Left lobe of liver (tissue), 2 donors: ENCODE measurements around the gene ACOXL. TPM values are rescaled to one million over a fixed set of nuclear protein-coding genes. Genes with fewer than 3 reads are reported as not detected.
A peak's percentile ranks its signal among the peaks of the same experiment; 100 is the strongest.

Experiments
- ATAC-seq: fragments of 200-7000 bp; cut with Tn5 transposase; one replicate; pipeline ENCODE4 v1.9.1; 2020; ENCODE audit warnings: mild to moderate bottlenecking, moderate library complexity
- DNase-seq: peaks from one replicate; pipeline ENCODE4 v3.0.0-alpha.2; 2020; ENCODE audit warnings: low spot score
- total RNA-seq: library from RNA; stranded (reverse); gene quantifications from one replicate; pipeline ENCODE4 v1.2.1, GENCODE V29; 2021
- donor health status: DM: no; HTN: no; CAD: no; lungs with moderate emphysema.
- donor health status: DM: no; HTN: yes; CAD: no.

Gene ACOXL
- total RNA-seq, 1 donor from 2014 or later: not detected

- ATAC-seq (no peak), DNase-seq (no peak)
Observed at GRCh38 chr2:111145103-111145760, 412.9 kb downstream of the ACOXL start.

GRCh38 chr2:111145951-111146350 is 413.6 kb downstream of the ACOXL start:
- DNase-seq (no peak), ATAC-seq (no peak)

- ATAC-seq (no peak), DNase-seq (no peak)
Observed at GRCh38 chr2:111148225-111148873, 416.0 kb downstream of the ACOXL start.

- no peak for ATAC-seq
Observed at GRCh38 chr2:111148925-111149324, 416.6 kb downstream of the ACOXL start.

GRCh38 chr2:111149882-111150455 is 417.6 kb downstream of the ACOXL start:
- ATAC-seq: no peak

More at GRCh38 chr2:111148925-111149324, 416.6 kb downstream of the ACOXL start:
- no peak for DNase-seq

GRCh38 chr2:111154758-111155157 is 422.4 kb downstream of the ACOXL start:
- no peak for ATAC-seq
- no peak for DNase-seq

More at GRCh38 chr2:111149882-111150455, 417.6 kb downstream of the ACOXL start:
- DNase-seq: no peak

- DNase-seq: no peak
- peak; percentile 40 for ATAC-seq
Observed at GRCh38 chr2:111155610-111156009, 423.2 kb downstream of the ACOXL start.

- DNase-seq (no peak), ATAC-seq (no peak)
Observed at GRCh38 chr2:111156529-111156928, 424.2 kb downstream of the ACOXL start.

GRCh38 chr2:111157071-111157661 is 424.8 kb downstream of the ACOXL start:
- DNase-seq (no peak), ATAC-seq (no peak)

- ATAC-seq (no peak), DNase-seq (no peak)
Observed at GRCh38 chr2:111157798-111158197, 425.4 kb downstream of the ACOXL start.

GRCh38 chr2:111159641-111160040 is 427.3 kb downstream of the ACOXL start:
- ATAC-seq: no peak
- no peak for DNase-seq

- ATAC-seq (no peak), DNase-seq (no peak)
Observed at GRCh38 chr2:111160758-111161157, 428.4 kb downstream of the ACOXL start.

- DNase-seq (peak; percentile 93), ATAC-seq (peak; percentile 92)
Observed at GRCh38 chr2:111161971-111162370, 429.6 kb downstream of the ACOXL start.

GRCh38 chr2:111162718-111163331 is 430.5 kb downstream of the ACOXL start:
- DNase-seq (no peak), ATAC-seq (peak; percentile 15)

GRCh38 chr2:111164078-111164477 is 431.7 kb downstream of the ACOXL start:
- DNase-seq (no peak), ATAC-seq (no peak)

GRCh38 chr2:111165084-111165483 is 432.7 kb downstream of the ACOXL start:
- no peak for DNase-seq
- ATAC-seq: no peak

- no peak for ATAC-seq
- DNase-seq: no peak
Observed at GRCh38 chr2:111166115-111166514, 433.7 kb downstream of the ACOXL start.

GRCh38 chr2:111167076-111167862 is 434.9 kb downstream of the ACOXL start:
- DNase-seq: no peak
- ATAC-seq: no peak

- no peak for DNase-seq
- no peak for ATAC-seq
Observed at GRCh38 chr2:111167863-111168162, 435.4 kb downstream of the ACOXL start.
